NT2/D1 (cell line): ENCODE results near the gene GABRQ.

Experiments used
- DNase-seq: peaks from one replicate; pipeline ENCODE4 v3.0.0-alpha.2; 2011; ENCODE audit warnings: low read depth, low spot score
- H3K27me3 ChIP-seq: 2 replicates; pipeline ENCODE4 v1.6.0; 2011; ENCODE audit warnings: mild to moderate bottlenecking; ENCODE audit not compliant: insufficient read length, insufficient read depth
- H3K36me3 ChIP-seq: 2 replicates; pipeline ENCODE4 v1.6.1; 2011; ENCODE audit warnings: mild to moderate bottlenecking, low read length, mixed read lengths; ENCODE audit not compliant: insufficient read depth, insufficient read length
- H3K4me1 ChIP-seq: 2 replicates; pipeline ENCODE4 v1.5.1; 2011; ENCODE audit not compliant: insufficient read depth, insufficient read length
- H3K4me3 ChIP-seq: 2 replicates; pipeline ENCODE4 v1.5.1; 2011; ENCODE audit warnings: low read depth; ENCODE audit not compliant: insufficient read length
- H3K9ac ChIP-seq: 2 replicates; pipeline ENCODE4 v1.6.0; 2011; ENCODE audit warnings: low read depth; ENCODE audit not compliant: insufficient read length
- H3K9me3 ChIP-seq: 2 replicates; pipeline ENCODE4 v1.5.1; 2011; ENCODE audit warnings: mild to moderate bottlenecking, low read length; ENCODE audit not compliant: insufficient read depth
- SUZ12 ChIP-seq: IDR thresholded peaks from 2 replicates; pipeline ENCODE4 v1.6.1; 2011; ENCODE audit not compliant: insufficient read length, insufficient read depth; ENCODE audit errors: extremely low read depth
- YY1 ChIP-seq: IDR thresholded peaks from 2 replicates; pipeline ENCODE4 v1.6.1; 2011; ENCODE audit not compliant: insufficient read length, insufficient read depth
- ZNF274 ChIP-seq: IDR thresholded peaks from 2 replicates; pipeline ENCODE4 v1.6.1; 2011; ENCODE audit warnings: mild to moderate bottlenecking, low read depth, low read length

The GABRQ gene

GRCh38 chrX:152637649-152638442 lies at the start of gene GABRQ:
TSS of gene GABRQ (plus strand) at chrX:152637895. CDS start at chrX:152638203, 308 bp downstream.
- DNase-seq: peak; percentile 63
- H3K9ac ChIP-seq: peak within 1 kb of the TSS; percentile 56

GRCh38 chrX:152588206-152588605 lies 49.5 kb upstream of the GABRQ start:
- no peaks in the 10 kb centered on the region for H3K9me3 ChIP-seq
- TF ChIP-seq YY1: no peak
- no peak for TF ChIP-seq ZNF274
- no peak for TF ChIP-seq SUZ12
- DNase-seq: no peak
- H3K36me3 ChIP-seq: no peaks in the 10 kb centered on the region
- H3K4me3 ChIP-seq: no peak overlapping the region
- no peaks in the 10 kb centered on the region for H3K4me1 ChIP-seq
- H3K9ac ChIP-seq: no peak overlapping the region
- H3K27me3 ChIP-seq: no peaks in the 10 kb centered on the region

More at GRCh38 chrX:152637649-152638442, at the start of gene GABRQ:
- TF ChIP-seq SUZ12 (no peak), YY1 (no peak), ZNF274 (no peak)
- Histone ChIP-seq H3K4me1 (peaks cover 3% of the 10 kb centered on the region), H3K36me3 (no peaks in the 10 kb centered on the region), H3K4me3 (peak within 1 kb of the TSS; percentile 54), H3K27me3 (peaks cover 11% of the 10 kb centered on the region), H3K9me3 (no peaks in the 10 kb centered on the region)

GRCh38 chrX:152600853-152601633 lies 36.7 kb upstream of the GABRQ start:
- no peaks in the 10 kb centered on the region for H3K9me3 ChIP-seq
- H3K9ac ChIP-seq: no peak overlapping the region
- no peak for TF ChIP-seq YY1
- no peak for TF ChIP-seq SUZ12
- no peak for TF ChIP-seq ZNF274
- peak; percentile 8 for DNase-seq
- H3K27me3 ChIP-seq: no peaks in the 10 kb centered on the region
- no peaks in the 10 kb centered on the region for H3K4me1 ChIP-seq
- no peak overlapping the region for H3K4me3 ChIP-seq
- H3K36me3 ChIP-seq: no peaks in the 10 kb centered on the region

GRCh38 chrX:152601848-152602616 lies 35.7 kb upstream of the GABRQ start:
- H3K9ac ChIP-seq: no peak overlapping the region
- no peaks in the 10 kb centered on the region for H3K36me3 ChIP-seq
- peak; percentile 23 for DNase-seq
- H3K4me3 ChIP-seq: no peak overlapping the region
- TF ChIP-seq SUZ12 (no peak), YY1 (no peak), ZNF274 (no peak)
- no peaks in the 10 kb centered on the region for H3K27me3 ChIP-seq
- H3K9me3 ChIP-seq: no peaks in the 10 kb centered on the region
- no peaks in the 10 kb centered on the region for H3K4me1 ChIP-seq

- H3K4me3 ChIP-seq: no peak overlapping the region
- DNase-seq: no peak
- H3K27me3 ChIP-seq: no peaks in the 10 kb centered on the region
- H3K36me3 ChIP-seq: no peaks in the 10 kb centered on the region
- H3K4me1 ChIP-seq: no peaks in the 10 kb centered on the region
- no peaks in the 10 kb centered on the region for H3K9me3 ChIP-seq
- no peak overlapping the region for H3K9ac ChIP-seq
- TF ChIP-seq YY1 (no peak), ZNF274 (no peak), SUZ12 (no peak)
Observed at GRCh38 chrX:152614791-152615190, 22.9 kb upstream of the GABRQ start.

- Histone ChIP-seq H3K9me3 (no peaks in the 10 kb centered on the region), H3K27me3 (no peaks in the 10 kb centered on the region), H3K36me3 (no peaks in the 10 kb centered on the region), H3K4me1 (no peaks in the 10 kb centered on the region), H3K4me3 (no peak overlapping the region), H3K9ac (no peak overlapping the region)
- TF ChIP-seq SUZ12: no peak
- TF ChIP-seq YY1: no peak
- no peak for TF ChIP-seq ZNF274
- no peak for DNase-seq
Observed at GRCh38 chrX:152619897-152620296, 17.8 kb upstream of the GABRQ start.
